Hematopoietic multipotent progenitor cell treated with erythropoietin and hydrocortisone succinate and interleukin-3 and kit ligand, for 6 days (in vitro differentiated cells): ENCODE data around the gene SPACA7.
A peak's percentile ranks its signal among the peaks of the same experiment; 100 is the strongest.

Experiments
- DNase-seq: peaks from one replicate; pipeline ENCODE4 v3.0.0-alpha.2; 2015

Gene SPACA7

DNA sequence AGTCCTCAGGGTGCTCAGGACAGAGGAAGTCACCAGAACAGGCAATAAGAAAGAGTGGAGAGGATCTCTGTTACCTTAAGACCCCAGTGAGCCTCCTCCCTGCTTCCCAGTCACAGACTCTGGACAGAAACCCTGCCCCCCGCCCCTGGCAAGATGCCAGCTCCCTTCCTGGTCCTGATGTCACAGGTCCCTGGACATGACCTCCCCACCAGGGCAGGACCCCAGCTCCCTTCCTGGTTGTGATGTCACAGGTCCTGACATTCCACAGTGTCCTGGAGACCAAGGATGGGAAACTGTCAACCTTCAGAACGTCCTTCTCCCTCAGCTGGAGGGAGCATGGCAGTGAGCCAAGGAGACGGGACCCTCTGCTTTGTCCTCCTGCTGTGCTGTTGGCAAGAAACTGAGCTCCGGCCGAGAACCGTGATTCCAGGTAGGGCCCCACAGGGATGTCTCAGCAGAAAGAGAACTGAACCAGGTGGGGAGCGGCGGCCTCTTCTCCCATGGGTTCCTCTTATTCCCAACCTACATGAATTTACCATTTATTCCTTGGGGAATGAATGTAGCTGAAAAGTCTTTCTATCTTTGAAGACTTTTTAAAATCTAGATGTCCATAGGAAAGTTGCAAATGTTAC lies at the start of gene SPACA7:
SPACA7 (plus strand) TSS at position 306 of the 632 bp plus-strand sequence; CDS start at position 337, 31 bp downstream.
- no peak for DNase-seq

- no peak for DNase-seq
Measured at GRCh38 chr13:112326821-112327370, 49.3 kb upstream of the SPACA7 start.

GRCh38 chr13:112328936-112329335 lies 47.2 kb upstream of the SPACA7 start:
- no peak for DNase-seq

GRCh38 chr13:112329376-112329775 lies 46.8 kb upstream of the SPACA7 start:
- no peak for DNase-seq

DNA sequence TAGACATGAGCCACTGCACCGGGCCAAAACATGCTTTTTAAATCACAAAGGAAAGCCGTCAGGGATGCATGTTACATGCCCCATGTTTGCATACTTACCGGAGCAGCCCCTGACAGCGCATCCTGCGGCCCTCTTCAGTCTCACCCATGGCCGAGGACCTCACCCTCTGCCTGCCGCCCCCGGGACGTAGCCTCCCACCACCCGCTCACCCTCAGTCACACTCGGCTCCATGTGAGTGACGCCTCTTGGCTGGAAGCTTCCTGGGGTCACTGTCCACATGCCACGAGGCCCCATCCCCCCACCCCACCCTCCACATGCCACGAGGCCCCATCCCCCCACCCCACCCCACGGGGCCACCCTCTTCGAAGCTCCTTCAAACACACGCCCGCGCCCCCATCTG lies 46.1 kb upstream of the SPACA7 start:
- DNase-seq = no peak

- DNase-seq = no peak
Measured at GRCh38 chr13:112330479-112331381, 45.4 kb upstream of the SPACA7 start.

DNA sequence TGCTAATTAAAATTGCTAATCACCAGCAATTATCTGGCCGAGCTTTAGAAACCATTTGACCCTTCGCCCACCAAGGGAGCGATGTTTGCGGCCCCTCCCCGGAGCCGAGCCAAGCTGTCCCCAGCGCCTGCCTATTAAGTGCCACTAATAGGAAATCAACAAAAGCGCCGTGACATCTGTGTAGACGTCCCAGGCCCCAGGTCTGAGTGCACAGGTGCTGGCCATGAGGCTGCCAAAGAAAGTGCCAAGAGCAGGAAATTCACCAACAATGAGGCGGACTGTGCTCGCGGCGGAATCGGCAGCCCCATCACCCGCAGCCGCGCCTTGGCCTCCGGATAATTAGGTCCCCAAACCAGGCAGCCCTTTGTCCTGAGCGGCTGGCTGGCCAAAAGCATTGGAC lies 44.5 kb upstream of the SPACA7 start:
- no peak for DNase-seq

DNA sequence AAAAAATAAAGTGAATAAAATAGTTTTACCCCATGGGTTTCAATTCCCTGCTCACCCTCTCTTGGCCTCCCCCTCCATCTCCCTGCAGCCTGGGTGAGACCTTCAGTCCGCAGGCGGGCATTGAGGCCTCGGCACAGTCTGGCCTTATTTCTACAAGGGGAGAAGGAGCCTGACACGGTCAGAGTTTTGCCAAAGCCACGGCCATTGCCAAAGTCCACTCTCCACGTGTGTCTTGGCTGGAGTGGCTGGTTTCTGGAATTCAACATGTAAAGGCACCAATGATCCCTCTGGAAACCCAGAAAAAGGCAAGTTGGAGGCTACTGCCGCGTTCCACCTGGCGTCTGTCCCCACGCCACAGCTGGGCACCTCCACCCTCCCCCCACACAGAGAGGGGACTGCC lies 43.4 kb upstream of the SPACA7 start:
- DNase-seq = no peak

- DNase-seq = no peak
Measured at GRCh38 chr13:112333756-112334543, 42.2 kb upstream of the SPACA7 start.

DNA sequence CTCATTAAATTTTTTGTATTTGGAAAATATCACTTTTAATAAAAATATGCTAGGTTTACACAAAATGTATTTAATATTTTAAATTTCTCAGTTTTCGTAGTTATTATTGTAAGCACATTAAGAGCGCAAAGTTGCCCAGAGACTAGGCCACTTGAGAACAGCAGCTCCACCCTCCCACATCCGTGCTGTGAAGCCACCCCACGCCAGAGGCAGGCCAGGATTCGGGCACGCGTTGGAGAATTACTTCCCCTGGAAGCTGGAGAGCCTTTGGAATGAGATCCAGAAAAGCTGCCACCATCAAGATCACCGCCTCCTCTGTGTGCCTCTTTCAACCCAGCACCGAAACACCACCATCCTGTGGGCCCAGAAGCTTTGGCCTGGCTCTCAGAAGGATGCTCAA lies 41.0 kb upstream of the SPACA7 start:
- DNase-seq = no peak

GRCh38 chr13:112341446-112341845 lies 34.7 kb upstream of the SPACA7 start:
- DNase-seq = no peak

GRCh38 chr13:112341976-112342735 lies 34.0 kb upstream of the SPACA7 start:
- no peak for DNase-seq

GRCh38 chr13:112342841-112343361 lies 33.3 kb upstream of the SPACA7 start:
- DNase-seq = no peak

- no peak for DNase-seq
Measured at GRCh38 chr13:112343591-112343990, 32.6 kb upstream of the SPACA7 start.

GRCh38 chr13:112345826-112346172 lies 30.4 kb upstream of the SPACA7 start:
- no peak for DNase-seq

DNA sequence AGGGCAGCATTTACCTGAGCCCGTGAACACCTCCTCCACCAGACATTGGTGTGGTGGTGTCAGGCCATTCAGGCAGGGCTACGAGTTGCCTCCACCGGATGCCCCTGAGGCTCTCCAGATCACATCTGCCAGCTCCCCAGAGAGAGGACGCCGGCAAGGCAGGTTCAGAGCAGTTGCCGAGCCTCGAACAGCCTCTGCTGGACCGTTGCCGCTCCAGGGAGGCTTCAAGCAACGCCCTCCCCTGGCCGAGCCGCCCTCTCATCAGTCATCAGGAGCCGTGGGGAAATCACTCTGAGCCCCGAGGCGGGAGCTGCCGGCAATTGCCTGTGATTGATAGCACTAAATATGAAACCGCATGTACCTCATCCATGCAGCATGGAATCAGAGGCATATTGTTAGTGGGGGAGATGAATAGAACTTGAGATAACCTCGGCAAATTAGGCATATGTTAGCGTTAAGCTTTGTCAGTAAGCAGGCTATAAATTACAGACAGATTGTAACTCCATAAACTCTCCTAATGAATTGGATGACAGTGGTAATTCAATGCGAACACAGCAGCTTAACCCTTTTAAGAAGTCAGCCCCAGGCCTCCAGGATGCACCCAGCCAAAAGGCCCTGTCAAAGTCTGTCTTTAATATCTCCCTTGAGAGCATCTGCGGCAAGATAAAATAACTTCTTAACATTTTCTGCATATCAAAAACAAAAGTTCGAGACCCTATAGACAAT lies 29.8 kb upstream of the SPACA7 start:
- peak; percentile 6 for DNase-seq

DNA sequence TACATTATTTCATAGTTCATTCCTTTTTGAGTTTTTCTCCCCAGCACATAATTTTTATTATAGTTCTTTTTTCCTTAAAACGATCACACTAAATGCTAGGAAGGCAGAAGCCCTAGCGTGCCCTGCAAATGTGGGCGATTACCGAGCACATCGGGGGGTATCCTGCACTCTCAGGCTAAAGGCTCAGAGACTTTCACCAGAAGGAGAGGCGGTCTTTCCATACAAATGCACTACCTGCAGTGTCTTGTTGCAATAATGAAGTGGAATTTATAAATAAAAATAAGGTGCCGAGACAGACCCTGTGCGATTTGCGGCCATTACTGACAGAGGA lies 29.3 kb upstream of the SPACA7 start:
- DNase-seq = no peak

DNA sequence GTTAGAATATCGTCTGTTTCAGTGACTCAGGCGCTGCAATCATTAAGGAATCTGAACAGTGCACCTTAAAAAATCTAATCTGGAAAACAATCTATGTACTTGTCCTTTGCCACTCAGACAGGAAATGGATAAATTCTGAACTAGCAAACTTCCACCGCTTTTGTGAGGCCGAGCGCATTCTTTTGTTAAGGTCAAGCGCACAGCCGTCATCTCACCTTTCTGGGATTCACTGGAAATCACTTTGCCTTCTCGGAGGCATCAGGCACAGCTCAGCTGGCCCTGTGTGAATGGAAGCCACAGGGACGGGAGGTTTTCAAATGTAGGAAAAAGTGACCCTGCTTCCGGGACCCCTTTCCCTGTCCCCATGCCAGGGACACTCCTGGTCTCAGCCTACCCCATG lies 28.2 kb upstream of the SPACA7 start:
- no peak for DNase-seq

DNA sequence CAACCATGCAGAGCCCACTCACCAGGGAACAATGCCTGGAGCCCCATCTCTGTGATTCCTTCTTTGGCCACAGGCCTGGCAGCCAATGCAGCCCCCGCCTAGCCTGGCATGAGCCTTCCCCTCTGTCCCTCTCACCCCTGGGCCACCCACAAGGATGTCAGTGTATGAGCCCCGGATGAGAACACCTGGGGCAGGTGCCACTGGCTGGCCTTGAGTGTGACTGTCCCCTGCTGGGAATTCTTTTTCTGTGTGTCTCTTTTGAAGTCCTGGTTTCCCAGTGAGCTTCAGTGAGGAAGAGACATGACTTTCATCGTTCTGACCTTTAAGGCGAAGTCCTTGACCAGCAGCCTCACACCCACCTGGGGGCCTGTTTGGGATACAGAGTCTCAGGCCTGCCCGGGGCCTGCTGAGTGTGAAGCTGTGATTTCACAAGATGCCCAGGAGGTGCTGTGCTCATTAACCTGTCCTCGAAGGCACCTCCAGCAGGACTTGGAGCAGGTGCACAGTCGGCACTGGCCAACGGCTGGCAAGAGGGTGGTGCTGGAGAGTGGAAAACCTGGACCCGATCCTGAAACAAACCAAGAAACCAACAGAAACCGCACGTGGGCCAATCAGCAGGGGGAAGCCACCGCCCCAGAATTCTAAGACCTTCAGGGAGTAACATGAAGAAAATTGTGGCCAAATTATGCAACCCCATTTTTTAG lies 27.4 kb upstream of the SPACA7 start:
- no peak for DNase-seq

- no peak for DNase-seq
Measured at GRCh38 chr13:112349681-112350080, 26.5 kb upstream of the SPACA7 start.

- DNase-seq = no peak
Measured at GRCh38 chr13:112350300-112350699, 25.9 kb upstream of the SPACA7 start.
